NCI-H748 treated with DMSO at 0.1 percent for 48 hours (cell line): ENCODE data around the gene BPNT1.
"Not testable (repeated sequence)": the region's sequence is repeated elsewhere in the genome, so short reads cannot be mapped to it uniquely, and the experiment has no call there.

Experiments used
- DNase-seq: peaks from one replicate; lab custom pipeline; 2025; lab: John Stamatoyannopoulos, UW

The BPNT1 gene, protein sequence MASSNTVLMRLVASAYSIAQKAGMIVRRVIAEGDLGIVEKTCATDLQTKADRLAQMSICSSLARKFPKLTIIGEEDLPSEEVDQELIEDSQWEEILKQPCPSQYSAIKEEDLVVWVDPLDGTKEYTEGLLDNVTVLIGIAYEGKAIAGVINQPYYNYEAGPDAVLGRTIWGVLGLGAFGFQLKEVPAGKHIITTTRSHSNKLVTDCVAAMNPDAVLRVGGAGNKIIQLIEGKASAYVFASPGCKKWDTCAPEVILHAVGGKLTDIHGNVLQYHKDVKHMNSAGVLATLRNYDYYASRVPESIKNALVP

DNA sequence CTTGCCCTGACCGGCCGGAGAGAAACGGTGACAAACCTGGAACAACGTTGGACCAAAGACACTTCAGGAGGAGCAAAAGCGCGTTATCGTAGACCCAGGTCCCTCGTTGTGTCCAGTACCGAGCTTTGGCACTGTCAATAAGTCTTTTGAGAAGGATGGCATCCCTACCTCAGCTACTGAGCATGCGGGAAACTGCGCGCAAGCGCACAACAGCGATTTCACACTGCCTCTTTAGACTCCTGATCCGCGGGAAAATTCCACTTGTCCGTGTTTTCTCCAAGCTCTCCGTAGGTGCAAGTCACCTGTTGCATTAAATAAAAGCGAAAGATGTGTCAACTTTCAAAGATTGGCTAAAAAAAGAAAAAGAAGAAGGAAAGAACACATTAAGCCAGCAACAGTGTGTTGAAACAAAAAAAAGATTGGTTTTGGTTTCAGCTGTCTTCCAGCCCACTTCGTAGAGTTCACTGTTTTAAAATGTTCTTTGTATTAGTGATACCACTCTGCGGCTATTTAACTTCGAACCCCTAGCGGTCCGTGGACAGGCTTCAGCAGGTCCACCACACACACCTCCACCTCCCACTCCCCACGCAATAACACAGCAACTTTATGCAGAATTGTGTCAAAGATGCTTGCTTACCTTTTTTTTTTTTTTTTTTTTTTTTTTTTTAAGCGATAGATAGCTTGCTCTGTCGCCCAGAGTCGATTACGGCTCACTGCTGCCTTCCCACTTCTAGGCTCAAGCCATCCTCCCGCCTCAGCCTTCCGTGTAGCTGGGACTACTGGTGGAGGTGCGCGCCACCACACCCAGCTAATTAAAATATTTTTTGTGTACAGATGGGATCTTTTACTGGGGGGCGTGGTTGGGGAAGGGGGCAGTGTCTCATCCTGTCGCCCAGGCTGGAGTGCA, at the start of gene BPNT1:
TSS of gene BPNT1 (minus strand) at position 139 of the 907 bp plus-strand sequence. CDS start 9,942 bp downstream, outside the sequence.
- peak; percentile 81 for DNase-seq

DNA sequence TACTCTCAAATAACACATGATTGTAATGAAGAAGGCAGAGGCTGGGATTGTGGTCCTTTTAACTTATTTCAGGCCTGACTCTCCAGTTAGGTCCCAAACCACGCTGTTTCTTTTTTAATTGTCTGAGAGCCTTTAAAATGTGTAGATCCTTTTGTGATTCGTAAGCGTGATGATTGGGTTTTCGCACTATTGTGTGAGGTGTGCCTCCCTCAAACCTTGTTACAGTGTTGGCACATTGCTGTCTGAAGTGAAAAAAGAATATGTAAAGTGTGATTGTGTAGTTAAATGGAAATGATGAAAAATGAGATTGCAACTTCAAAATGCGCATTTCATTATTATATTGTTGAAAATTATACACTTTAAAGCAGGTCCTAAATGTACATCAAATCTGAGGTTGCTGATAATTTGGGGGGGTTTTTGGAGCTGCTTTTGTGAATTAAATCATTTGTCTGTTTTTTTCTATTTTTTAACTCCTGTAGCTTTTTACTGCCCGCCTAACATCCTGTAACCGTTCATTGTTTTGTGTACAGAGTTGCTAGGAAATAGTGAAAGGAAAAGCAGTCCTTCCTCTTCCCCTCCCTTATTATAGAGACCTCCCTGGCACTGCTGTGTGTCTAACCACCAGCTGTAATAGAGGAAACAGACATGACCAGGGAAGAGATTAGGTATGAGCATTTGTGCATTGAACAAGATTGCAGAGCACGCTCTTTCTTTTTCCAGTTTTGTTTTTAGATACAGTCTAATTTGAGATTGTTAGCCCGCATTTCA, 47.6 kb upstream of the BPNT1 start:
- DNase-seq = no peak

DNA sequence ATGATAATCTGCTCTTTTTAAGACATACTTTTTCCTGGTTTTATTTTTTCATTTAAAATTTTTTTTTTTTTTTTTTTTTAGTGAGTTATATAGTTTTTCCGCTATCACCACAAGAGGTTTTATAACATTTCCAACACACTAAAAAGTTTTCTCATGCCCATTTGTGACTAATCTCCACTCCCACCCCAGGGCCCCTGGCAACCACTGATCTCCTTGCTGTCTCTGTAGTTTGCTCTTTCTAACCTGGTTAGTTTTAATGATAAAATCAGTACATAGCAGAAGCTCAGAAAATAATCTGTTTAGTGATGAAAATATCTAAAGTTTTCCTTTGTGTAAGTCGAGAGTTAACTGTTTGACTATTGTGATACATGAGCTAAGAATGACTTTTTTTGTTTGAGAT, 46.2 kb upstream of the BPNT1 start:
- DNase-seq = no peak

DNA sequence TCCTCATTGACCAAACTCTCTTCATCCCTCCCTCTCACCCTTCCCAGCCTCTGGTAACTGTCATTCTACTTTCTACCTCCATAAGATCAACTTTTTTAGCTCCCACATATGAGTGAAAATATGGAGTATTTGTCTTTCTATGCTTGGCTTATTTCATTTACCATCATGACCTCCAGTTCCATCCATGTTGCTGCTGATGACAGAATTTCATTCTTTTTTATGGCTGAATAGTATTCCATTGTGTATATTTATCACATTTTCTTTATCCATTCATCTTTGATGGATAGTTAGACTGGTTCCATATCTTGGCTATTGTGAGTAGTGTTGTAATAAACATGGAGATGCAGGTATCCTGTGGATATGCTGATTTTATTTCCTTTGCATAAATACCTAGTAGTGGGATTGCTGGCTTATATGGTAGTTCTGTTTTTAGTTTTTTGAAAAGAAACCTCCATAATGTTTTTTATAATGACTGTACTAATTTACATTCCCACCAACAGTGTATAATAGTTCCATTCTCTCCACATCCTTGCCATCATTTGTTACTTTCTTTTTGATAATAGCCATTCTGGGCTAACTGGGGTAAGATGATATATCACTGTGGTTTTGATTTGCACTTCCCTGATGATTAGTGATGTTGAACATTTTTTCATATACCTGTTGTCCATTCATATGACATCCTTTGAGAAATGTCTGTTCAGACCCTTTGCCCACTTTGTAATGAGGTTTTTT, 40.1 kb upstream of the BPNT1 start:
- DNase-seq = no peak

DNA sequence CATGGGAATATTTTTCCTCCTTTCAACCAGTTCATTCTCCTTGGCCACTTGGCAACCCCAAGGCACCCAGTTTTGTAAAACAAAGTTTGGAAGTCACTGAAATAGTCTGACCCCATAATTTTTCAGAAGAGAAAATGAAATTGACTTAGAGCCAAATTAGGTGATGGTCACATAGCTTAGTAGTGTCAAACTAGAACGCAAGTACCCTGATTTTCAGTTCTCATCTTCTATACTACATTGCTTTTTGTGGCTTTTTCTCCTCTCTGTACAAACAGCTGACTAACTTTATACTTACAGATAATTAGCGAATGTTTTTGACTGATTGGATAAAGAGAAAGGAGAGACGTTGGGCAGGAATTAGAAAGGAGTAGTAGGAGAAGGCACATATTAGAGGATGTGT, 37.5 kb upstream of the BPNT1 start:
- DNase-seq = no peak

DNA sequence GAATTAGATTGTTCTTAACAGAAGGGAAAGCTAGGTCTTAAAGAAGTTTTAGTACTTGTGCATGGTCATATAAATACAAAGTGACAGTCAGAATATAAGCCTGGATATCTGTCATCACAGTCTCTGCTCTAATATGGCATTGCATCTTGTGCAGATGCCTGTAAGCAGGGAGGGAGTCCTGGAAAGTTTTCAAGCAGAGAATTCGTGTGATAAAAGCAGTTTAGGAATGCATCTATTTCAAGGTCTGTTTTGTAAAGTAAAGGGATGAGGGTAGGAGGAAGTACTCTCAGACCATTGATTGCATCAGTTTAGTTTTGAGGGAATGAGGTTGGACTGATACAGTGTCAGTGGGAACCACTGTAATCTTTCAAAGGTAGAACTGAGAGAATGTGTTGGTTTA, 35.0 kb upstream of the BPNT1 start:
- no peak for DNase-seq

DNA sequence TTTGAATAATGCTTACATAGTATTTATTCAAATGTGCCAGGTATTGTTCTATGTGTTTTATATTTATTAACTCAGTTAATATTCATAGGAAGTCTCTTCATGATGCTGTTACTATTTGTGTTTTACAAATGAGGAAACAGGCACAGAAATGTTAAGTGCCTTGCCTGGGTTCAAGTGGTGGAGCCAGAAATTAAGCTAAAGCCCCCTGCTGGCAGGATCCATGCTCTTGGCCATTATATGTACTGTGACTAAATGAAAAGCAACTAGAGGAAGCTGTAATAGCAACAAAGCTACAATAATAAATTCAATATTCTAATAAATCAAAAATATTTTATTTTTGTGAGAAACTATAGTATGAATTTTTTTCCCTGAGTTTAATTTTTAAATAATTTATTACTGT, 34.3 kb upstream of the BPNT1 start:
- no peak for DNase-seq

DNA sequence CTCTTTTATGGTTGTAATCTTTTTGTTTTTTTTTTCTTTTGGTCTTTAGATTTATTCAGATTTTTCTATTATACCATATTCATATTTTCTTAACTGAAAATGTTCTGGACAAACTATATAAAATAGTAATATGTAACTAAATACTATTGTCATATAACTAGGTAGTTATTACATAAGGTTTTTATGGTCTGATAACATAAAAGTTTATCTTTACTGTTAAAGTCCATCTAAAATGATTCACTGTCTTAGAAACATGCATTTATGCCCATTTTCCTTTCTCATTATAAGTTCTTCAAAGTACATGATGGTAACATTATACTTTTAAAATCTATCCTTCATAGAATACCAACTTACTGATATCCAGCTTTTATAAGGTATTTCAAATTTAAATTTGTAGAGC, 33.5 kb upstream of the BPNT1 start:
- DNase-seq = no peak

DNA sequence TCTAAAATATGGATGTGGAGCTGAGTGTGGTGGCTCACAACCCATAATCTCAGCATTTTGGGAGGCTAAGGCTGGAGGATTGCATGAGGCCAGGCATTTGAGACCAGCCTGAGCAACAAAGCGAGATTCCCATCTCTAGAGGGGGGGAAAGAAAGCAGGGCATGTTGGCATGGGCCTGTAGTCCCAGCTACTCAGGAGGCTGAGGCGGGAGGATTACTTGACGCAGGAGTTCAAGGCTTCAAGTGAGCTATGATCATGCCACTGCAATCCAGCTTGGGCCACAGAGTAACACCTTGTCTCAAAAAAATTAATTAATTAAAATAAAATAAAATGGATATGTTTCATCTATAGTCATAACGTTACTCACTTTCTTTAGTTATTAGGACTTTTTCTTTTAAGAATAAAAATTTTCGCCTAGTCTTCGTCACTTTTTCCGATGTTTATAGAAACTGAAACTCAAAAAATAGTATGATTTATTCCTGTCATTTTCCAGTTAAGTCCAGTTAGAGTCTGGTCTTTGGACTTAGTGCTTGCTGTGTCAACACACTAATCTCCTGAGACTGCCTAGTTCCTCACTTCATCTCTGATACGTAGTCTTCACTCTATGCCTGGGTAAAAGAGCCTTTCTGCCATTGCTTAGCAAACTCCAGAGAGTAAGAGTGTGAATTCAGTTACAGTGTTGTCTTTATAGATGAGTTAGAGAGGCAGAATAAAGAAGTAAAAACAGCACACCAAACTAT, 32.4 kb upstream of the BPNT1 start:
- DNase-seq = no peak

DNA sequence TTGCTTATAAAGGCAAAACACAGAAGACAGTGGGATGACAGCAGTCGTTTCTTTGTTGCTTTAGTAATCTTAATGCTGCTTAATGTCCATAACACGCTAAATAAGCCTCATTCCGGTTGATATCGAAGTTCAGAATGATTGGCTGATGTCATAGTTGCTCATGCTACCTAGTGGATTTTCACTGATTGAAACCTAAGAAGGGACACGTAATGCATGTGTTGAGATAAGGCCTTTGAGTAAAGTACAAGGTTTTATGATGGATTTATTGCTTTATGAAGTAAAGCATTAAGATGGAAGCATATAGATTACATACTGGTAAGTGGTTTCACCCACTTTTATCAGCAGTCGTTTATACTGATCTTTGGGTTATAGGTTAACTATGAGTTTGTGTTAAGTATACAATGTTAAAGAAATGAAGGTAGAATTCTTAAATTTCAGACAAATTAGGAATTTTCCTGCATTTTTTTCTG, 29.5 kb upstream of the BPNT1 start:
- DNase-seq = no peak

DNA sequence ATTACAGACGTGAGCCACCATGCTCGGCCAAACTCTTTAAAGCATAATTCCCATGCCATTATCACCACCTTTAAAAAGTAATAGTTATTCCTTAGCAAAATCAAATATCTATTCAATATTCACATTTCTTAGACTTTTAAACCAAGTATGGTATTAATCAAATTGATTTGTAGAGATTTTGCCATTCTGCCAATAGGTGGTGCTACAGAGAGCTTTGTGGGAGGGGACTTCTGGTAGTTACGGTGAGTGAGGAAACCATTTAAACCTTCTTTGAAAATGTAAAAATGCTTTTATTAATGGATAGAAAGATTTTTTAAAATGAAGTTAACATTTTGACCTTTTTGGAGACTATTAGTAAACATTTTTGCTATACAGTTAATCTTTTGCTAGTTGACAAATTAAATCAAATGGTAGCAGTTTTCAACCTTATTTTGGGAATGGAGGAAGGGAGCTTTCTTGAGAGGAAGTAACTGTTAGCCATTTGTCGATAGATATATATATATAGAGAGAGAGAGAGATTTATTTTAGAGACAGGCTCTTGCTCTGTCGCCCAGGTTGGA, 23.6 kb upstream of the BPNT1 start:
- no peak for DNase-seq

DNA sequence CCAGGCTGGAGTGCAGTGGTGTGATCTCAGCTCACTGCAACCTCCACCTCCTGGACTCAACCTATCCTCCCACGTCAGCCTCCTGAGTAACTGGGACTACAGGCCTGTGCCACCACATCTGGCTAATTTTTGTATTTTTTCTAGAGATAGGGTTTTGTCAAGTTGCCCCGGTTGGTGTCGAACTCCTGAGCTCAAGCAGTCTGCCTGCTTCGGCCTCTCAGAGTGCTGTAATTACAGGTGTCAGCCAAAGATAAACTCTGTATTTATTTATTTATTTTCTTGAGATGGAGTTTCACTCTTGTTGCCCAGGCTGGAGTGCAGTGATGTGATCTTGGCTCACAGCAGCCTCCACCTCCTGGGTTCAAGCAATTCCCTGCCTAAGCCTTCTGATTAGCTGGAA, 23.0 kb upstream of the BPNT1 start:
- not testable (repeated sequence) for DNase-seq

DNA sequence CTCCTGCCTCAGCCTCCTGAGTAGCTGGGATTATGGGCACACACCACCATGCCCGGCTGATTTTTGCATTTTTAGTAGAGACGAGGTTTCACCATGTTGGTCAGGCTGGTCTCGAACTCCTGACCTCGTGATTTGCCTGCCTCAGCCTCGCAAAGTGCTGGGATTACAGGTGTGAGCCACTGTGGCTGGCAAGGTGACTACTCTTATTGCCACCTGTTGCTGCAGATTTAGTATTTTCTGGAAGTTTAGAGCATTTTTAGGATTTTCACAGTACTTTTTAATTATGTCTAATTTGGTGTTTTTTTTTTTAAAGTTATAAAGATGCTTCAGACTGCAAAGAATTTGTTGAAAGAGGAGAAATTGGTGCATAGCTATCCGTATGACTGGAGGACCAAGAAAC, 20.9 kb upstream of the BPNT1 start:
- not testable (repeated sequence) for DNase-seq

DNA sequence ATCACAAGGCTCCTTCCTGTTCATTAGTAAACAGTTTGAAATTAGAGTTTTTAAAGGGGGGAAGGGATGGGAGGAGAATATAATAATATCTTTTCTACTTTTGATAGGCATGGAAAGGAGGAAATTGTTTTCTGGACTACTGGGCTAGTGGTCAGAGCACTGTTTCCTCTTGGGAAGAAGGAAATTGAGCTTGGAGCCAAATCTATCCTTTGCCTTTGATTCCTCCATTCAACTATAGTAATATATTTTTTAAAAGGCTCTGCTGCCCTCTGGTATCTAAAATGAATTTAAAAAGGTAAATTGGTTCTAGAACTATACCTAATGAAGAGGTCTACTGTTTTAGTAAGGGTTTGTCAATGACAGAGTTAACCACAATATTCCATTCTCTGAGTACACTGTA, 10.2 kb upstream of the BPNT1 start:
- no peak for DNase-seq

DNA sequence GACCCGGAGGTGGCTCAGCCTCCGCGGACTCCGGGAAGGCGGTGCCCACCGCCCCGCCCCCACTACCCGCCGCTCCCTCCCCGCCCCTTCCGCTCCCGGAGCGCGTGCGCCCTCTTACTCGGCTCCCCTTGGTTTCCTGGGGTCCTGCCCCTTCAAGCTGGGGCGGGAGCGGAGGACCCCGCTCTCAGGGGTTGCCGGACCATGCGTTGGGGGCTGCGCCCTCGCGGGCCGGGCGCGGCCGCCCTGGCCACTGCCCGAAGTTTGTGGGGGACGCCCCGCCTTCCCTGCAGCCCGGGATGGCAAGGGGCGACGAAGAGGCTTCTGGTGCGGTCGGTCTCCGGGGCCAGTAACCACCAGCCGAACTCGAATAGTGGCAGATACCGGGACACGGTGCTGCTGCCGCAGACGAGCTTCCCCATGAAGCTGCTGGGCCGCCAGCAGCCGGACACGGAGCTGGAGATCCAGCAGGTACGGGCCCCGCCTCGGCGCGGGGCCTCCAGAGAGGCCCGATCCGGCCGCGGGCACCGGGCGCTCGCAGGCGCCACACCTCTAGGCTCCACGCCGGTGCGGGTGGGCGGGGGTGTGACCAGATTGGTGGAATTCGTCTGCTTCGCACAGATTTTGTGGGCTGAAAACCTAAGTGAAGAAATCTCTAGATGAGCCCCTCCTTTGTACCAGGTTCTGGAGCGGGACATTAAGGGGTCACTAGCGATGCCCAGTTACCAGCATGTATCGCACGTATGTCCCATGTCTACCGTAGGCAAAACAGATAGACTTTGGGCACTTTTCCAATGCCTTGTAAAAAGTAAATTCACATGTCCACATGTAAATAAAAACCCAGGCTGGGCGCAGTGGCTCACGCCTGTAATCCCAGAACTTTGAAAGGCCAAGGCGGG, 4.7 kb upstream of the BPNT1 start, which contains the start of gene IARS2:
TSS of gene IARS2 (plus strand) at position 117 of the 896 bp plus-strand sequence. CDS start at position 202, 85 bp downstream.
- peak; percentile 6 for DNase-seq

DNA sequence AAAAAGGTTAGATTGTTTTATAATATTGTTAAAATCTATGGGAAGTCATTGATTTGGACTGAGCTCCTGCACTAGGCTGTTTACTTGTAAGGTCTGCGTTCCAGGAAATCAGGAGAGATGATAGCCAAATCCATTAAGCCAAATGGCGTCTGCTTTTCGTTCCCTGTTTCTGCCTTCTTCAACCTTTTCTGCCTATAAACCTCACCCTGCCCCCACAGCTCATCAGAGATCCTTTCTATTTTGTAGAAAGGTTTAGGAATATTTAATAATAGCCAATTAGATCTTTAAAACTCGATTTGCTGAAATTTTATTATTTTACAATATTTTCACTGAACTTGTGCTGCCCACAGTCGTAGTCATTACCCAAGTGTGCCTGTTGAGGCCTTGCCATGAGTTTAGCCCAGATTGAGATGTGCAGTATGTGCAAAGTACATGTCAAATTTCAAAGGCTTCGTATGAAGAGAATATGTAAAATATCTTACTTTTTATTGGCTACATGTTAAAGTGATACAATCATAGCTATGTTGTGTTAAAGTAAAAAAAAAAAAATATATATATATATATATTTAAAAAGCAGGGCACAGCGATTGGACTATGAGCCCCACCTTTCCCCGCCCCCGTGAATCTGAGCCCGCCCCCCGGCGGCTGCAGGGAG, 3.9 kb upstream of the BPNT1 start:
- peak; percentile 37 for DNase-seq

DNA sequence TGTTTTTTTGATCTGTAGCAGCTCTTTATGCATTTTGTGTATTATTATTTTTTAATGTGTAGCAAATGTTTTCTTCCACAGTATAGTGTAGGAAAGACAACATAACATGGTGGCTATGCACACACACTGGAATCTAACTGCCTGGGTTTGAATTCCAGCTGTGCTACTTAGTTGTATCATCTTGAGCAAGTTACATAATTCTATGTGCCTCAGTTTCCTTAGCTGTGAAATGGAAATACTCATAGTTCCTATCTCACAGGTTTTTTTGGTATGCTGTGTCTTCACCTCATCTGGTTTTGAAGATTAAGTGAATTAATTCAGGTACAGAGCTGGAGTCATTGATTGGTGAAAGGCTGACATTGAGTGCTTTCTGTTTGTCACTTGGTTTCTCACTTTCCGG, 3.1 kb upstream of the BPNT1 start:
- no peak for DNase-seq

DNA sequence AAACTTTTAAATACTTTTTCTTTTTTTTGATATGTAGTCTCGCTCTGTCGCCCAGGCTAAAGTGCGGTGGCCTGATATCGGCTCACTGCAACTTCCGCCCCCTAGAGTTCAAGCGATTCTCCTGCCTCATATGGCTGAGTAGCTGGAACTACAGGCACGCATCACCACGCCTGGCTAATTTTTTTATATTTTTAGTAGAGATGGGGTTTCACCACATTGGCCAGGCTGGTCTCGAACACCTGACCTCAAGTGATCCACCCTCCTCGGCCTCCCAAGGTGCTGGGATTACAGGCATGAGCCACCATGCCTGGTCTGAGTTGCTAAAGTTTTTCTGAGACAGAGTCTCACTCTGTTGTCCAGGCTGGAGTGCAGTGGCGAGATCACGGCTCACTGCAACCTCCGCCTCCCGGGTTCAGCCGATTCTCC, 3.3 kb downstream of the BPNT1 start:
- DNase-seq = not testable (repeated sequence)

DNA sequence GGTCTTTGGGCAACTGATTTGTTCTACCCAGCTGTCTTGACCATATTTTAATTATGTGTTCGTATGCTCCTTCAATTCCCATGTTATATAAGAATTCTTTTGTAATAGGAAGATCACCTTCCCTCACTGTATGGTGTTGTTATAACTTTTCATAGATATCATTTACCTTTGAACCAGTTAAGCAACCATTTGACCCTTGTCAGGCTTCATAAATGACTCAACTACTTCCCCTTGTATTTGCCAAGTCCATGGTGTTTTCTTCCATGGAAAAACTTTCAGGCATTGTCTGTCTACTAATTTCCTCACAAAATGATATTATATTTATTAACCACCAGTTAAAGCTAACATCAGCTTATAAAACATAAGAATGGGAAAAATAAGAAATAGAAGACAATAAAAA, 5.1 kb downstream of the BPNT1 start:
- DNase-seq = no peak
